ENCODE data around the gene CTTN.

DNA sequence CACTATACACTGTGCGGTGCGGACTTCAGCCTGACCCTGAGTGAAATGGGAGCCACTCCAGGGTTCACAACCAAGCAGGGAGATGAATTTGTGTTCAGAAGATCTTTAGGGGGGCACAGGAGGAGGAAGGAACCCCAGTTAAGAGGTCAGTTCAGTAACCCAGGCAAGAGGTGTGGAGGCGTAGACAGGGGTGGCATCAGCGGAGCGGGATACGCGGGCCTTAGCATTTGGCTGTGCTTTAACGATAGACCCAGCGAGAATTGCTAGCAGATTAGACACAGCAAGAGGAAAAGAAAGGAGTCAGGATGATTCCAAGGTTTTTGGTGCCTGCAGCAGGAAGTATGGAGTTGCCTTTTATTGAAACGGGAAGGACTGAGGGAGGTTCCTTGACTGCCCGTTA is 46.8 kb downstream of the CTTN start:
- TF ChIP-seq CTCF (IDR thresholded peaks at IDR 0.05) (no peak), POLR2A (IDR thresholded peaks at IDR 0.05) (no peak)

Data from testis (tissue), 2 donors.